GM12878 (cell line): ENCODE data around the gene PRM2. TPM values are rescaled to one million over a fixed set of nuclear protein-coding genes. Genes with fewer than 3 reads are reported as not detected.

Source experiments
- BHLHE40 ChIP-seq, 2 experiments: fragments of 450-650 bp in 1 of 2; IDR thresholded peaks; 2 replicates each; pipeline ENCODE4 v1.6.1; 2011 to 2017; ENCODE audit warnings: low read depth in 2 of 2, borderline replicate concordance in 1 of 2, improper control_type of control experiment in 1 of 2, low read length in 1 of 2, mild to moderate bottlenecking in 1 of 2
- CBX5 ChIP-seq: sonication (generic); IDR thresholded peaks from 2 replicates; pipeline ENCODE4 v1.6.1; 2016; ENCODE audit warnings: low read depth, moderate library complexity, mild to moderate bottlenecking, inconsistent platforms
- CHD1 ChIP-seq: IDR thresholded peaks from 2 replicates; pipeline ENCODE4 v1.6.1; 2012; ENCODE audit warnings: low read depth, low read length, improper control_type of control experiment
- CHD4 ChIP-seq: fragments of 200-600 bp; sonication (generic); IDR thresholded peaks from 2 replicates; pipeline ENCODE4 v1.6.1; 2016; ENCODE audit warnings: mild to moderate bottlenecking
- CREM ChIP-seq: IDR thresholded peaks from 2 replicates; pipeline ENCODE4 v1.6.1; 2014; ENCODE audit warnings: antibody characterized with exemption, low read depth
- GATAD2B ChIP-seq: fragments of 450-650 bp; conservative IDR thresholded peaks from 2 replicates; pipeline ENCODE4 v1.6.1; 2017; ENCODE audit warnings: low read depth, mild to moderate bottlenecking, moderate library complexity
- HDGF ChIP-seq: fragments of 450-650 bp; IDR thresholded peaks from 2 replicates; pipeline ENCODE4 v1.6.1; 2016; ENCODE audit warnings: antibody characterized with exemption
- IKZF1 ChIP-seq: fragments of 450-650 bp; conservative IDR thresholded peaks from 2 replicates; pipeline ENCODE4 v1.6.1; 2017; ENCODE audit warnings: antibody characterized with exemption, mild to moderate bottlenecking
- MEF2A ChIP-seq: IDR thresholded peaks from 2 replicates; pipeline ENCODE4 v1.6.1; 2011; ENCODE audit warnings: low read depth, mild to moderate bottlenecking, low read length, moderate library complexity; ENCODE audit not compliant: insufficient read depth
- MEF2B ChIP-seq: fragments of 450-650 bp; IDR thresholded peaks from 2 replicates; pipeline ENCODE4 v1.6.1; 2018; ENCODE audit warnings: mild to moderate bottlenecking, moderate library complexity; ENCODE audit not compliant: partially characterized antibody, poor library complexity, severe bottlenecking
- MXI1 ChIP-seq: fragments of 150-350 bp; IDR thresholded peaks from 2 replicates; pipeline ENCODE4 v1.6.1; 2011; ENCODE audit warnings: low read depth, mild to moderate bottlenecking, inconsistent platforms, low read length, improper control_type of control experiment
- NR2C1 ChIP-seq: fragments of 450-650 bp; IDR thresholded peaks from 2 replicates; pipeline ENCODE4 v1.6.1; 2017; ENCODE audit warnings: antibody characterized with exemption, mild to moderate bottlenecking, moderate library complexity
- POLR2A ChIP-seq: IDR thresholded peaks from 2 replicates; pipeline ENCODE4 v1.6.1; 2011; ENCODE audit warnings: low read depth, mild to moderate bottlenecking, low read length
- RAD51 ChIP-seq: fragments of 450-650 bp; IDR thresholded peaks from 2 replicates; pipeline ENCODE4 v1.6.1; 2016; ENCODE audit warnings: moderate library complexity, mild to moderate bottlenecking, inconsistent platforms
- RUNX3 ChIP-seq: IDR thresholded peaks from 2 replicates; pipeline ENCODE4 v1.6.1; 2012; ENCODE audit warnings: low read length, inconsistent platforms
- SMAD1 ChIP-seq: fragments of 450-650 bp; IDR thresholded peaks from 2 replicates; pipeline ENCODE4 v1.6.1; 2018; ENCODE audit warnings: mild to moderate bottlenecking, low read depth; ENCODE audit not compliant: partially characterized antibody
- SRF ChIP-seq, 2 experiments: IDR thresholded peaks; 2 replicates each; pipeline ENCODE4 v1.6.1; 2011; ENCODE audit warnings: low read depth in 2 of 2, low read length in 2 of 2, mild to moderate bottlenecking in 1 of 2, moderate library complexity in 1 of 2
- ZNF217 ChIP-seq: fragments of 450-650 bp; IDR thresholded peaks from 2 replicates; pipeline ENCODE4 v1.6.1; 2017; ENCODE audit warnings: antibody characterized with exemption, mild to moderate bottlenecking
- ZNF24 ChIP-seq: fragments of 450-650 bp; IDR thresholded peaks from 2 replicates; pipeline ENCODE4 v1.6.1; 2017; ENCODE audit warnings: antibody characterized with exemption, mild to moderate bottlenecking
- ZNF274 ChIP-seq: IDR thresholded peaks from one replicate; pipeline ENCODE4 v1.8.0; 2011; ENCODE audit not compliant: insufficient read length, insufficient read depth
- polyA plus RNA-seq, 11 experiments: library from polyadenylated mRNA; depleted of rRNA in 4 of 11; unstranded in 6 of 11; stranded (reverse) in 5 of 11; fragments of >200 nt; fragmentation: Nextera tagmentation in 4 of 11; fragmentation: Illumina TruSeq in 1 of 11; extraction: Ambion mirVana in 4 of 11; extraction: Trizol in 1 of 11; gene quantifications; 1 replicate in 1 of 11; 2 replicates in 10 of 11; pipeline versions ENCODE4 v1.2.1 to v1.2.3, GENCODE V29; 2011 to 2016; ENCODE audit warnings: inconsistent platforms in 2 of 11, missing spikeins in 2 of 11, low read depth in 1 of 11
- total RNA-seq, 4 experiments: library from RNA; depleted of rRNA in 3 of 4; stranded (reverse); fragments of >200 nt in 3 of 4; fragmentation: Illumina TruSeq in 1 of 4; extraction: Trizol in 1 of 4; gene quantifications; 2 replicates each; pipeline versions ENCODE4 v1.2.1 to v1.2.3, GENCODE V29; 2013 to 2021
- TF ChIP-seq, protein P1 (sequence below): IDR thresholded peaks from 2 replicates; pipeline ENCODE4 v1.6.1; 2012; ENCODE audit warnings: mild to moderate bottlenecking, low read depth, low read length
- TF ChIP-seq, protein P2 (sequence below): IDR thresholded peaks from 2 replicates; pipeline ENCODE4 v1.6.1; 2012; ENCODE audit warnings: low read depth, low read length, improper control_type of control experiment
- TF ChIP-seq, protein P3 (sequence below): fragments of 450-650 bp; IDR thresholded peaks from 2 replicates; pipeline ENCODE4 v1.6.1; 2017; ENCODE audit warnings: mild to moderate bottlenecking, moderate library complexity

Gene PRM2
- total and polyA plus RNA-seq, 10 of the 15 experiments (the other 5 are each of a cell fraction or from before 2014, with no cell fraction given) = not detected

DNA sequence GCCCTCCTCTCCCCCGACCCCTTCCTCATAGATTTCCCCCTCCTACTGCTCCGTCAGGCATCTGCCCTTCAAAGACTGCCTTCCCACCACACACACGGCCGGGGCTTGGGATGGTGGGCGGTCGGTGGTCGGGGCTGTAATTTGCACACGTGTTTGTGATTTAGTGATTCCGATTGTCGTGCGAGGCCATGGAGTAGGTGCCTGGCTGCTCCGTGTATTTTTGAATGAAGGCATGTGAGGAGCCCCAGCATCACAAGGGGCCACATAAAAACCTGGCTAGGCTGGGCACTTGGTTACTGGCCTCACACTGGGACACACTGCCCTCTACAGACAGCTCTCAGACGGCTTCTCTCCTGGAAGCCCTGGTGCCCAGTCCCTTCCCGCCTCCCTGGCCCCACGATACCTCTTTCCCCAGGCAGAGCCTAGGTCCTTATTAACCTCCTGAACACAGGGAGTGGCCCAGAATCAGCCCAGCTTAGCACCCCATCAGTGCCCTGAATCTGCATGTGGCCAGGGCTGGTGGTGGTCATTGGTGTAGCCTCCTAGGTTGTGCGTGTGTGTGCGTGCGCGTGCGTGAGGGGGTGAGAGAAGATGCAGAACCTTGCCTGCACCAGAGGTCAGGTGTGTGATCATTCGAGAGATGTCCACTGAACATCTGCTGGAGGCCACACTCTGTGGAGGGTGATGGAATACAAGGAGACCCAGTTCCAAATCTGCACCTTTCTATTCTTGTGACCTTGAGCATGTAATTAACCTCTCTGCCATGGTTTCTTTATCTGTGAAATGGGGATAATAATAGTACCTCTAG is 18.9 kb downstream of the PRM2 start (continued):
- TF ChIP-seq SRF (IDR thresholded peaks at IDR 0.05; ENCODE audit: low read depth in 2 of 2, low read length in 2 of 2) = no peak
- peak; percentile 28; the same call in 1 of the 2 replicates for TF ChIP-seq HDGF
- TF ChIP-seq IKZF1 = 0 out of 2 replicates have a peak, but pooled peaks have one; percentile 26
- TF ChIP-seq, protein P1, sequence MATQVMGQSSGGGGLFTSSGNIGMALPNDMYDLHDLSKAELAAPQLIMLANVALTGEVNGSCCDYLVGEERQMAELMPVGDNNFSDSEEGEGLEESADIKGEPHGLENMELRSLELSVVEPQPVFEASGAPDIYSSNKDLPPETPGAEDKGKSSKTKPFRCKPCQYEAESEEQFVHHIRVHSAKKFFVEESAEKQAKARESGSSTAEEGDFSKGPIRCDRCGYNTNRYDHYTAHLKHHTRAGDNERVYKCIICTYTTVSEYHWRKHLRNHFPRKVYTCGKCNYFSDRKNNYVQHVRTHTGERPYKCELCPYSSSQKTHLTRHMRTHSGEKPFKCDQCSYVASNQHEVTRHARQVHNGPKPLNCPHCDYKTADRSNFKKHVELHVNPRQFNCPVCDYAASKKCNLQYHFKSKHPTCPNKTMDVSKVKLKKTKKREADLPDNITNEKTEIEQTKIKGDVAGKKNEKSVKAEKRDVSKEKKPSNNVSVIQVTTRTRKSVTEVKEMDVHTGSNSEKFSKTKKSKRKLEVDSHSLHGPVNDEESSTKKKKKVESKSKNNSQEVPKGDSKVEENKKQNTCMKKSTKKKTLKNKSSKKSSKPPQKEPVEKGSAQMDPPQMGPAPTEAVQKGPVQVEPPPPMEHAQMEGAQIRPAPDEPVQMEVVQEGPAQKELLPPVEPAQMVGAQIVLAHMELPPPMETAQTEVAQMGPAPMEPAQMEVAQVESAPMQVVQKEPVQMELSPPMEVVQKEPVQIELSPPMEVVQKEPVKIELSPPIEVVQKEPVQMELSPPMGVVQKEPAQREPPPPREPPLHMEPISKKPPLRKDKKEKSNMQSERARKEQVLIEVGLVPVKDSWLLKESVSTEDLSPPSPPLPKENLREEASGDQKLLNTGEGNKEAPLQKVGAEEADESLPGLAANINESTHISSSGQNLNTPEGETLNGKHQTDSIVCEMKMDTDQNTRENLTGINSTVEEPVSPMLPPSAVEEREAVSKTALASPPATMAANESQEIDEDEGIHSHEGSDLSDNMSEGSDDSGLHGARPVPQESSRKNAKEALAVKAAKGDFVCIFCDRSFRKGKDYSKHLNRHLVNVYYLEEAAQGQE = no peak
- no peak for TF ChIP-seq CREM
- no peak for TF ChIP-seq CHD1
- no peak for TF ChIP-seq RAD51
- TF ChIP-seq RUNX3 = no peak
- TF ChIP-seq, protein P2, sequence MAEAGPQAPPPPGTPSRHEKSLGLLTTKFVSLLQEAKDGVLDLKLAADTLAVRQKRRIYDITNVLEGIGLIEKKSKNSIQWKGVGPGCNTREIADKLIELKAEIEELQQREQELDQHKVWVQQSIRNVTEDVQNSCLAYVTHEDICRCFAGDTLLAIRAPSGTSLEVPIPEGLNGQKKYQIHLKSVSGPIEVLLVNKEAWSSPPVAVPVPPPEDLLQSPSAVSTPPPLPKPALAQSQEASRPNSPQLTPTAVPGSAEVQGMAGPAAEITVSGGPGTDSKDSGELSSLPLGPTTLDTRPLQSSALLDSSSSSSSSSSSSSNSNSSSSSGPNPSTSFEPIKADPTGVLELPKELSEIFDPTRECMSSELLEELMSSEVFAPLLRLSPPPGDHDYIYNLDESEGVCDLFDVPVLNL = no peak
- TF ChIP-seq ZNF24 = 0 out of 2 replicates have a peak, but pooled peaks have one; percentile 20
- TF ChIP-seq MEF2B = no peak
- no peak for TF ChIP-seq ZNF217
- TF ChIP-seq BHLHE40 (IDR thresholded peaks at IDR 0.05; ENCODE audit: borderline replicate concordance in 1 of 2, low read depth in 2 of 2, low read length in 1 of 2) = peak in 1 of 2 experiments; percentile 53; a peak in 1 of 4 replicates
- TF ChIP-seq MXI1 = peak; percentile 41; the same call in 1 of the 2 replicates
- no peak for TF ChIP-seq POLR2A
- TF ChIP-seq CHD4 = no peak
- TF ChIP-seq MEF2A = no peak
- no peak for TF ChIP-seq ZNF274
- TF ChIP-seq CBX5 = no peak
- TF ChIP-seq SMAD1 = no peak
- no peak for TF ChIP-seq NR2C1
- TF ChIP-seq GATAD2B = 0 out of 2 replicates have a peak, but pooled peaks have one; percentile 38
- TF ChIP-seq, protein P3, sequence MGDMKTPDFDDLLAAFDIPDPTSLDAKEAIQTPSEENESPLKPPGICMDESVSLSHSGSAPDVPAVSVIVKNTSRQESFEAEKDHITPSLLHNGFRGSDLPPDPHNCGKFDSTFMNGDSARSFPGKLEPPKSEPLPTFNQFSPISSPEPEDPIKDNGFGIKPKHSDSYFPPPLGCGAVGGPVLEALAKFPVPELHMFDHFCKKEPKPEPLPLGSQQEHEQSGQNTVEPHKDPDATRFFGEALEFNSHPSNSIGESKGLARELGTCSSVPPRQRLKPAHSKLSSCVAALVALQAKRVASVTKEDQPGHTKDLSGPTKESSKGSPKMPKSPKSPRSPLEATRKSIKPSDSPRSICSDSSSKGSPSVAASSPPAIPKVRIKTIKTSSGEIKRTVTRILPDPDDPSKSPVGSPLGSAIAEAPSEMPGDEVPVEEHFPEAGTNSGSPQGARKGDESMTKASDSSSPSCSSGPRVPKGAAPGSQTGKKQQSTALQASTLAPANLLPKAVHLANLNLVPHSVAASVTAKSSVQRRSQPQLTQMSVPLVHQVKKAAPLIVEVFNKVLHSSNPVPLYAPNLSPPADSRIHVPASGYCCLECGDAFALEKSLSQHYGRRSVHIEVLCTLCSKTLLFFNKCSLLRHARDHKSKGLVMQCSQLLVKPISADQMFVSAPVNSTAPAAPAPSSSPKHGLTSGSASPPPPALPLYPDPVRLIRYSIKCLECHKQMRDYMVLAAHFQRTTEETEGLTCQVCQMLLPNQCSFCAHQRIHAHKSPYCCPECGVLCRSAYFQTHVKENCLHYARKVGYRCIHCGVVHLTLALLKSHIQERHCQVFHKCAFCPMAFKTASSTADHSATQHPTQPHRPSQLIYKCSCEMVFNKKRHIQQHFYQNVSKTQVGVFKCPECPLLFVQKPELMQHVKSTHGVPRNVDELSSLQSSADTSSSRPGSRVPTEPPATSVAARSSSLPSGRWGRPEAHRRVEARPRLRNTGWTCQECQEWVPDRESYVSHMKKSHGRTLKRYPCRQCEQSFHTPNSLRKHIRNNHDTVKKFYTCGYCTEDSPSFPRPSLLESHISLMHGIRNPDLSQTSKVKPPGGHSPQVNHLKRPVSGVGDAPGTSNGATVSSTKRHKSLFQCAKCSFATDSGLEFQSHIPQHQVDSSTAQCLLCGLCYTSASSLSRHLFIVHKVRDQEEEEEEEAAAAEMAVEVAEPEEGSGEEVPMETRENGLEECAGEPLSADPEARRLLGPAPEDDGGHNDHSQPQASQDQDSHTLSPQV = 0 out of 2 replicates have a peak, but pooled peaks have one; percentile 61
